ENCODE measurements around the gene WDR19. TPM values are rescaled to one million over a fixed set of nuclear protein-coding genes. Genes with fewer than 3 reads are reported as not detected.
A peak's percentile ranks its signal among the peaks of the same experiment; 100 is the strongest.

WDR19 gene
- total RNA-seq, 1 donor from 2014 or later: 28.3 TPM

- H3K9me3 ChIP-seq: no peaks in the 10 kb centered on the region
- H3K27ac ChIP-seq: no peak overlapping the region
- no peak for TF ChIP-seq CTCF (IDR thresholded peaks at IDR 0.05)
- no peaks in the 10 kb centered on the region for H3K27me3 ChIP-seq
- peaks cover 7 to 26% of the 10 kb centered on the region in 2 donors for H3K36me3 ChIP-seq
- no peak overlapping the region for H3K4me3 ChIP-seq
- intact Hi-C loops (cut with DNase I): no loop called here
- no peak for DNase-seq (ENCODE audit: low spot score in 2 of 2)
- H3K4me1 ChIP-seq: no peaks in the 10 kb centered on the region
Observed at GRCh38 chr4:39243462-39243861, 61.1 kb downstream of the WDR19 start.

- intact Hi-C loops (cut with DNase I): no loop called here
- peaks cover 0 to 4% of the 10 kb centered on the region in 2 donors for H3K36me3 ChIP-seq
- no peaks in the 10 kb centered on the region for H3K9me3 ChIP-seq
- peak overlapping the region; percentile 15 to 79 for H3K27ac ChIP-seq
- H3K4me3 ChIP-seq: no peak overlapping the region
- no peaks in the 10 kb centered on the region for H3K27me3 ChIP-seq
- H3K4me1 ChIP-seq: peaks cover 0 to 17% of the 10 kb centered on the region in 2 donors
- no peak for DNase-seq (ENCODE audit: low spot score in 2 of 2)
- no peak for TF ChIP-seq CTCF (IDR thresholded peaks at IDR 0.05)
Observed at GRCh38 chr4:39255266-39255665, 72.9 kb downstream of the WDR19 start.

- TF ChIP-seq CTCF (IDR thresholded peaks at IDR 0.05): no peak
- no peak overlapping the region for H3K4me3 ChIP-seq
- H3K27me3 ChIP-seq: no peaks in the 10 kb centered on the region
- H3K9me3 ChIP-seq: no peaks in the 10 kb centered on the region
- peaks cover 0 to 17% of the 10 kb centered on the region in 2 donors for H3K4me1 ChIP-seq
- H3K27ac ChIP-seq: peak overlapping the region; percentile 77 to 79
- H3K36me3 ChIP-seq: peaks cover 0 to 9% of the 10 kb centered on the region in 2 donors
- no peak for DNase-seq (ENCODE audit: low spot score in 2 of 2)
- intact Hi-C loops (cut with DNase I): loop anchor here (1.0 kb wide), 1 partner anchor 74 kb away; the partner anchor contains the start of gene WDR19
Observed at GRCh38 chr4:39255871-39256270, 73.5 kb downstream of the WDR19 start.

- Histone ChIP-seq H3K36me3 (peaks cover 0 to 10% of the 10 kb centered on the region in 2 donors), H3K9me3 (no peaks in the 10 kb centered on the region), H3K27ac (peak overlapping the region; percentile 77 to 79), H3K4me1 (peaks cover 0 to 17% of the 10 kb centered on the region in 2 donors), H3K27me3 (no peaks in the 10 kb centered on the region), H3K4me3 (peak overlapping the region in 1 of 2 donors; percentile 19)
- no peak for TF ChIP-seq CTCF (IDR thresholded peaks at IDR 0.05)
- DNase-seq (ENCODE audit: low spot score in 2 of 2): peak in 1 of 2 donors; percentile 71
- intact Hi-C loops (cut with DNase I): loop anchor here (1.0 kb wide), 1 partner anchor 74 kb away; the partner anchor contains the start of gene WDR19
Observed at GRCh38 chr4:39256436-39256835, 74.1 kb downstream of the WDR19 start.

- intact Hi-C loops (cut with DNase I): no loop called here
- no peak overlapping the region for H3K4me3 ChIP-seq
- no peak overlapping the region for H3K27ac ChIP-seq
- no peak for DNase-seq (ENCODE audit: low spot score in 2 of 2)
- no peak for TF ChIP-seq CTCF (IDR thresholded peaks at IDR 0.05)
- H3K36me3 ChIP-seq: peaks cover 0 to 10% of the 10 kb centered on the region in 2 donors
- H3K9me3 ChIP-seq: no peaks in the 10 kb centered on the region
- no peaks in the 10 kb centered on the region for H3K27me3 ChIP-seq
- peaks cover 0 to 17% of the 10 kb centered on the region in 2 donors for H3K4me1 ChIP-seq
Observed at GRCh38 chr4:39259571-39260330, 77.4 kb downstream of the WDR19 start.

All from ascending aorta (tissue), 2 donors.